PC-9 (cell line): ENCODE measurements around the gene JTB.

Experiments used
- CTCF ChIP-seq: fragments of 200-600 bp; sonication (generic); conservative IDR thresholded peaks from 2 replicates; pipeline ENCODE4 v1.6.1; 2017; ENCODE audit warnings: mixed run types, antibody characterized with exemption, mild to moderate bottlenecking, moderate library complexity
- EZH2 ChIP-seq: fragments of 200-600 bp; sonication (generic); IDR thresholded peaks from 2 replicates; pipeline ENCODE4 v1.8.0; 2017; ENCODE audit warnings: antibody characterized with exemption, low read depth

- no peak for TF ChIP-seq CTCF
- TF ChIP-seq EZH2 = no peak
These were observed 14.2 kb downstream of the JTB start, which contains the start of gene SLC39A1 for GRCh38 chr1:153963030-153963849.
